ENCODE results near the gene DNM3.

DNM3 gene

DNA sequence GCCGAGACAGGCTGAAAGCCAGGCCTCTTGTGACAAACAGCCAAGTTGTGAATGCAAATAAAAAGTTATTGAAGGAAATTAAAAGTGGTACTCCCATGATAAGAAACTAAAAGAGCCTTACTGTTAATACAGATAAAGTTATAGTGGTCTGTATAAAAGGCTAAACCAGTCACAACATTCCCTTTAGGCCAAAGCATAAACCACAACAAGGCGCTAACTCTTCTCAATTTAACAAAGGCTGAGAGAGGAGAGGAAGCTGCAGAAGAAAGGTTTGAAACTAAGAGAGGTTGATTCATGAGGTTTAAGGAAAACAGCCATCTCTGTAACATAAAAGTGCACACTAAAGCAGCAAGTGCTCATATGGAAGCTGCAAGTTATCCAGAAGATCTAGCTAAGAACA, 589.9 kb downstream of the DNM3 start:
- Histone ChIP-seq H3K36me3 (ENCODE audit: control insufficient read depth in 2 of 2, insufficient read depth in 1 of 2, low read length in 2 of 2) (no peaks in the 10 kb centered on the region), H3K4me3 (ENCODE audit: low read depth, low read length) (no peak overlapping the region), H3K9me3 (ENCODE audit: control insufficient read depth, insufficient read depth, low read depth, low read length) (no peaks in the 10 kb centered on the region), H3K4me1 (ENCODE audit: control insufficient read depth, insufficient read depth, low read length) (no peaks in the 10 kb centered on the region), H3K27ac (ENCODE audit: extremely low read depth, low read depth, low read length) (no peak overlapping the region)
- TF ChIP-seq ZNF544 (tag by site-specific recombination; IDR thresholded peaks at IDR 0.05) (no peak), YY1 (tag by site-specific recombination; IDR thresholded peaks at IDR 0.05) (no peak), HOXA7 (CRISPR knock-in tag; IDR thresholded peaks at IDR 0.05; ENCODE audit: borderline replicate concordance) (no peak), ZNF549 (tag by site-specific recombination; IDR thresholded peaks at IDR 0.05) (no peak), GFI1B (tag by site-specific recombination; IDR thresholded peaks at IDR 0.05) (no peak), ZNF169 (tag by site-specific recombination; IDR thresholded peaks at IDR 0.05) (no peak)
- TF ChIP-seq, protein P1, sequence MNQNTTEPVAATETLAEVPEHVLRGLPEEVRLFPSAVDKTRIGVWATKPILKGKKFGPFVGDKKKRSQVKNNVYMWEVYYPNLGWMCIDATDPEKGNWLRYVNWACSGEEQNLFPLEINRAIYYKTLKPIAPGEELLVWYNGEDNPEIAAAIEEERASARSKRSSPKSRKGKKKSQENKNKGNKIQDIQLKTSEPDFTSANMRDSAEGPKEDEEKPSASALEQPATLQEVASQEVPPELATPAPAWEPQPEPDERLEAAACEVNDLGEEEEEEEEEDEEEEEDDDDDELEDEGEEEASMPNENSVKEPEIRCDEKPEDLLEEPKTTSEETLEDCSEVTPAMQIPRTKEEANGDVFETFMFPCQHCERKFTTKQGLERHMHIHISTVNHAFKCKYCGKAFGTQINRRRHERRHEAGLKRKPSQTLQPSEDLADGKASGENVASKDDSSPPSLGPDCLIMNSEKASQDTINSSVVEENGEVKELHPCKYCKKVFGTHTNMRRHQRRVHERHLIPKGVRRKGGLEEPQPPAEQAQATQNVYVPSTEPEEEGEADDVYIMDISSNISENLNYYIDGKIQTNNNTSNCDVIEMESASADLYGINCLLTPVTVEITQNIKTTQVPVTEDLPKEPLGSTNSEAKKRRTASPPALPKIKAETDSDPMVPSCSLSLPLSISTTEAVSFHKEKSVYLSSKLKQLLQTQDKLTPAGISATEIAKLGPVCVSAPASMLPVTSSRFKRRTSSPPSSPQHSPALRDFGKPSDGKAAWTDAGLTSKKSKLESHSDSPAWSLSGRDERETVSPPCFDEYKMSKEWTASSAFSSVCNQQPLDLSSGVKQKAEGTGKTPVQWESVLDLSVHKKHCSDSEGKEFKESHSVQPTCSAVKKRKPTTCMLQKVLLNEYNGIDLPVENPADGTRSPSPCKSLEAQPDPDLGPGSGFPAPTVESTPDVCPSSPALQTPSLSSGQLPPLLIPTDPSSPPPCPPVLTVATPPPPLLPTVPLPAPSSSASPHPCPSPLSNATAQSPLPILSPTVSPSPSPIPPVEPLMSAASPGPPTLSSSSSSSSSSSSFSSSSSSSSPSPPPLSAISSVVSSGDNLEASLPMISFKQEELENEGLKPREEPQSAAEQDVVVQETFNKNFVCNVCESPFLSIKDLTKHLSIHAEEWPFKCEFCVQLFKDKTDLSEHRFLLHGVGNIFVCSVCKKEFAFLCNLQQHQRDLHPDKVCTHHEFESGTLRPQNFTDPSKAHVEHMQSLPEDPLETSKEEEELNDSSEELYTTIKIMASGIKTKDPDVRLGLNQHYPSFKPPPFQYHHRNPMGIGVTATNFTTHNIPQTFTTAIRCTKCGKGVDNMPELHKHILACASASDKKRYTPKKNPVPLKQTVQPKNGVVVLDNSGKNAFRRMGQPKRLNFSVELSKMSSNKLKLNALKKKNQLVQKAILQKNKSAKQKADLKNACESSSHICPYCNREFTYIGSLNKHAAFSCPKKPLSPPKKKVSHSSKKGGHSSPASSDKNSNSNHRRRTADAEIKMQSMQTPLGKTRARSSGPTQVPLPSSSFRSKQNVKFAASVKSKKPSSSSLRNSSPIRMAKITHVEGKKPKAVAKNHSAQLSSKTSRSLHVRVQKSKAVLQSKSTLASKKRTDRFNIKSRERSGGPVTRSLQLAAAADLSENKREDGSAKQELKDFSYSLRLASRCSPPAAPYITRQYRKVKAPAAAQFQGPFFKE (tag by site-specific recombination; IDR thresholded peaks at IDR 0.05; ENCODE audit: borderline replicate concordance), result no peak
- TF ChIP-seq, protein P2, sequence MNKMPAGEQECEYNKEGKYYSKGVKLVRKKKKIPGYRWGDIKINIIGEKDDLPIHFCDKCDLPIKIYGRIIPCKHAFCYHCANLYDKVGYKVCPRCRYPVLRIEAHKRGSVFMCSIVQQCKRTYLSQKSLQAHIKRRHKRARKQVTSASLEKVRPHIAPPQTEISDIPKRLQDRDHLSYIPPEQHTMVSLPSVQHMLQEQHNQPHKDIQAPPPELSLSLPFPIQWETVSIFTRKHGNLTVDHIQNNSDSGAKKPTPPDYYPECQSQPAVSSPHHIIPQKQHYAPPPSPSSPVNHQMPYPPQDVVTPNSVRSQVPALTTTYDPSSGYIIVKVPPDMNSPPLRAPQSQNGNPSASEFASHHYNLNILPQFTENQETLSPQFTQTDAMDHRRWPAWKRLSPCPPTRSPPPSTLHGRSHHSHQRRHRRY (tag by site-specific recombination; IDR thresholded peaks at IDR 0.05), result no peak
- TF ChIP-seq, protein P3, sequence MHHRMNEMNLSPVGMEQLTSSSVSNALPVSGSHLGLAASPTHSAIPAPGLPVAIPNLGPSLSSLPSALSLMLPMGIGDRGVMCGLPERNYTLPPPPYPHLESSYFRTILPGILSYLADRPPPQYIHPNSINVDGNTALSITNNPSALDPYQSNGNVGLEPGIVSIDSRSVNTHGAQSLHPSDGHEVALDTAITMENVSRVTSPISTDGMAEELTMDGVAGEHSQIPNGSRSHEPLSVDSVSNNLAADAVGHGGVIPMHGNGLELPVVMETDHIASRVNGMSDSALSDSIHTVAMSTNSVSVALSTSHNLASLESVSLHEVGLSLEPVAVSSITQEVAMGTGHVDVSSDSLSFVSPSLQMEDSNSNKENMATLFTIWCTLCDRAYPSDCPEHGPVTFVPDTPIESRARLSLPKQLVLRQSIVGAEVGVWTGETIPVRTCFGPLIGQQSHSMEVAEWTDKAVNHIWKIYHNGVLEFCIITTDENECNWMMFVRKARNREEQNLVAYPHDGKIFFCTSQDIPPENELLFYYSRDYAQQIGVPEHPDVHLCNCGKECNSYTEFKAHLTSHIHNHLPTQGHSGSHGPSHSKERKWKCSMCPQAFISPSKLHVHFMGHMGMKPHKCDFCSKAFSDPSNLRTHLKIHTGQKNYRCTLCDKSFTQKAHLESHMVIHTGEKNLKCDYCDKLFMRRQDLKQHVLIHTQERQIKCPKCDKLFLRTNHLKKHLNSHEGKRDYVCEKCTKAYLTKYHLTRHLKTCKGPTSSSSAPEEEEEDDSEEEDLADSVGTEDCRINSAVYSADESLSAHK (tag by site-specific recombination; IDR thresholded peaks at IDR 0.05), result no peak
- TF ChIP-seq, protein P4, sequence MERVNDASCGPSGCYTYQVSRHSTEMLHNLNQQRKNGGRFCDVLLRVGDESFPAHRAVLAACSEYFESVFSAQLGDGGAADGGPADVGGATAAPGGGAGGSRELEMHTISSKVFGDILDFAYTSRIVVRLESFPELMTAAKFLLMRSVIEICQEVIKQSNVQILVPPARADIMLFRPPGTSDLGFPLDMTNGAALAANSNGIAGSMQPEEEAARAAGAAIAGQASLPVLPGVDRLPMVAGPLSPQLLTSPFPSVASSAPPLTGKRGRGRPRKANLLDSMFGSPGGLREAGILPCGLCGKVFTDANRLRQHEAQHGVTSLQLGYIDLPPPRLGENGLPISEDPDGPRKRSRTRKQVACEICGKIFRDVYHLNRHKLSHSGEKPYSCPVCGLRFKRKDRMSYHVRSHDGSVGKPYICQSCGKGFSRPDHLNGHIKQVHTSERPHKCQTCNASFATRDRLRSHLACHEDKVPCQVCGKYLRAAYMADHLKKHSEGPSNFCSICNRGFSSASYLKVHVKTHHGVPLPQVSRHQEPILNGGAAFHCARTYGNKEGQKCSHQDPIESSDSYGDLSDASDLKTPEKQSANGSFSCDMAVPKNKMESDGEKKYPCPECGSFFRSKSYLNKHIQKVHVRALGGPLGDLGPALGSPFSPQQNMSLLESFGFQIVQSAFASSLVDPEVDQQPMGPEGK (tag by site-specific recombination; IDR thresholded peaks at IDR 0.05), result no peak
- CTCF ChIA-PET, result interaction anchor here (1.2 kb wide), 1 partner anchor 115 kb away, joined by 3 read pairs; no protein-coding TSS in a partner anchor
- POLR2A ChIA-PET, result no interaction called here

DNA sequence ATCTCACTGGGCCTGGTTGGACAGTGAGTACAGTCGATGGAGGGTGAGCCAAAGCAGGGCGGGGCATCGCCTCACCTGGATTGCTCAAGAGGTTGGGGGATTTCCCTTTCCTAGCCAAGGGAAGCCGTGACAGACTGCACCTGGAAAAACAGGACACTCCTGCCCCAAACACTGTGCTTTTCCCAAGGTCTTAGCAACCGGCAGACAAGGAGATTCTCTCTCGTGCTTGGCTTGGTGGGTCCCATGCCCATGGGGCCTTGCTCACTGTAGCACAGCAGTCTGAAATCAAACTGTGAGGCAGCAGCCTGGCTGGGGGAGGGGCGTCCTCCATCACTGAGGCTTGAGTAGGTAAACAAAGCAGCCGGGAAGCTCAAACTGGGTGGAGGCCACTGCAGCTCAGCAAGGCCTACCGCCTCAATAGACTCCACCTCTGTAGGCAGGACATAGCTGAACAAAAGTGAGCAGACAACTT, 590.5 kb downstream of the DNM3 start:
- ChIA-PET CTCF (interaction anchor here (0.5 to 1.2 kb wide), 3 partner anchors 115 to 768 kb away, joined by 3 read pairs; no protein-coding TSS in a partner anchor), POLR2A (interaction anchor here (0.5 kb wide), 1 partner anchor 326 kb away, joined by 4 read pairs; no protein-coding TSS in a partner anchor)
- Histone ChIP-seq H3K9me3 (ENCODE audit: control insufficient read depth, insufficient read depth, low read depth, low read length) (no peaks in the 10 kb centered on the region), H3K27ac (ENCODE audit: extremely low read depth, low read depth, low read length) (no peak overlapping the region), H3K4me1 (ENCODE audit: control insufficient read depth, insufficient read depth, low read length) (no peaks in the 10 kb centered on the region), H3K4me3 (ENCODE audit: low read depth, low read length) (no peak overlapping the region), H3K36me3 (ENCODE audit: control insufficient read depth in 2 of 2, insufficient read depth in 1 of 2, low read length in 2 of 2) (no peaks in the 10 kb centered on the region)
- TF ChIP-seq ZNF324 (tag by site-specific recombination; IDR thresholded peaks at IDR 0.05), result no peak
- no peak for TF ChIP-seq ZNF660 (tag by site-specific recombination; IDR thresholded peaks at IDR 0.05)
- TF ChIP-seq REPIN1 (tag by site-specific recombination; IDR thresholded peaks at IDR 0.05; ENCODE audit: low read depth), result no peak
- TF ChIP-seq ZBTB48 (tag by site-specific recombination; IDR thresholded peaks at IDR 0.05), result no peak
- TF ChIP-seq ZNF585B (tag by site-specific recombination; IDR thresholded peaks at IDR 0.05), result no peak
- no peak for TF ChIP-seq PRDM1 (tag by site-specific recombination; IDR thresholded peaks at IDR 0.05)
- TF ChIP-seq ZNF155 (tag by site-specific recombination; IDR thresholded peaks at IDR 0.05), result no peak
- no peak for TF ChIP-seq ZNF146 (tag by site-specific recombination; IDR thresholded peaks at IDR 0.05)
- TF ChIP-seq ZNF292 (tag by site-specific recombination; IDR thresholded peaks at IDR 0.05; ENCODE audit: borderline replicate concordance, low read depth), result no peak
- no peak for TF ChIP-seq ZNF394 (tag by site-specific recombination; IDR thresholded peaks at IDR 0.05; ENCODE audit: borderline replicate concordance)
- TF ChIP-seq, protein P5, sequence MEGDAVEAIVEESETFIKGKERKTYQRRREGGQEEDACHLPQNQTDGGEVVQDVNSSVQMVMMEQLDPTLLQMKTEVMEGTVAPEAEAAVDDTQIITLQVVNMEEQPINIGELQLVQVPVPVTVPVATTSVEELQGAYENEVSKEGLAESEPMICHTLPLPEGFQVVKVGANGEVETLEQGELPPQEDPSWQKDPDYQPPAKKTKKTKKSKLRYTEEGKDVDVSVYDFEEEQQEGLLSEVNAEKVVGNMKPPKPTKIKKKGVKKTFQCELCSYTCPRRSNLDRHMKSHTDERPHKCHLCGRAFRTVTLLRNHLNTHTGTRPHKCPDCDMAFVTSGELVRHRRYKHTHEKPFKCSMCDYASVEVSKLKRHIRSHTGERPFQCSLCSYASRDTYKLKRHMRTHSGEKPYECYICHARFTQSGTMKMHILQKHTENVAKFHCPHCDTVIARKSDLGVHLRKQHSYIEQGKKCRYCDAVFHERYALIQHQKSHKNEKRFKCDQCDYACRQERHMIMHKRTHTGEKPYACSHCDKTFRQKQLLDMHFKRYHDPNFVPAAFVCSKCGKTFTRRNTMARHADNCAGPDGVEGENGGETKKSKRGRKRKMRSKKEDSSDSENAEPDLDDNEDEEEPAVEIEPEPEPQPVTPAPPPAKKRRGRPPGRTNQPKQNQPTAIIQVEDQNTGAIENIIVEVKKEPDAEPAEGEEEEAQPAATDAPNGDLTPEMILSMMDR (tag by site-specific recombination; IDR thresholded peaks at IDR 0.05), result no peak
- no peak for TF ChIP-seq KLF7 (tag by site-specific recombination; IDR thresholded peaks at IDR 0.05; ENCODE audit: borderline replicate concordance)
- TF ChIP-seq KLF1 (tag by site-specific recombination; IDR thresholded peaks at IDR 0.05), result no peak
